GM18502 (cell line): ENCODE data around the gene SSR3.
A peak's percentile ranks its signal among the peaks of the same experiment; 100 is the strongest.

ENCODE experiments used
- ATAC-seq: cut with Tn5 transposase; IDR thresholded peaks from one replicate; pipeline ENCODE4 v1.9.1; 2021; ENCODE audit warnings: mild to moderate bottlenecking; ENCODE audit not compliant: unreplicated experiment, poor library complexity

Gene SSR3

GRCh38 chr3:156539802-156540201 lies 15.1 kb downstream of the SSR3 start:
- ATAC-seq = no peak

DNA sequence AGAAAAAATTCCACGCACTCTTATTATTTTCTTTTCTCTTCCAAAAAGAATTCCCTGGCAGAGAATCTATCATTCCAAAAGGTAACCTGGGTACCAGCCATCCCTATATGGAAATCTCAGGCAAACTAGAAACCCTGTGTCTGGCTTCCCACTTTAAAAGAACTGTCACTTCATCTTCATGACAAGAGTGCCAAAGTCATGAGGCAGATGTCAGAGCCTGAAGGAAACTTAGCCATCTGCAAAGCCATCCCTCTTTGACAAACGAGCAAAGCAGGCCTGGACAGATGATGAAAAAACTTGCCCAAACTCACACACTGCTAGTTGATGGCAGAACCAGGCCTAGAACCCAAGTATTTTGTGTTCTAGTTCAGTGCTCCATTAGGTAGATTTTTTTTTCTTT lies 15.9 kb downstream of the SSR3 start:
- no peak for ATAC-seq

DNA sequence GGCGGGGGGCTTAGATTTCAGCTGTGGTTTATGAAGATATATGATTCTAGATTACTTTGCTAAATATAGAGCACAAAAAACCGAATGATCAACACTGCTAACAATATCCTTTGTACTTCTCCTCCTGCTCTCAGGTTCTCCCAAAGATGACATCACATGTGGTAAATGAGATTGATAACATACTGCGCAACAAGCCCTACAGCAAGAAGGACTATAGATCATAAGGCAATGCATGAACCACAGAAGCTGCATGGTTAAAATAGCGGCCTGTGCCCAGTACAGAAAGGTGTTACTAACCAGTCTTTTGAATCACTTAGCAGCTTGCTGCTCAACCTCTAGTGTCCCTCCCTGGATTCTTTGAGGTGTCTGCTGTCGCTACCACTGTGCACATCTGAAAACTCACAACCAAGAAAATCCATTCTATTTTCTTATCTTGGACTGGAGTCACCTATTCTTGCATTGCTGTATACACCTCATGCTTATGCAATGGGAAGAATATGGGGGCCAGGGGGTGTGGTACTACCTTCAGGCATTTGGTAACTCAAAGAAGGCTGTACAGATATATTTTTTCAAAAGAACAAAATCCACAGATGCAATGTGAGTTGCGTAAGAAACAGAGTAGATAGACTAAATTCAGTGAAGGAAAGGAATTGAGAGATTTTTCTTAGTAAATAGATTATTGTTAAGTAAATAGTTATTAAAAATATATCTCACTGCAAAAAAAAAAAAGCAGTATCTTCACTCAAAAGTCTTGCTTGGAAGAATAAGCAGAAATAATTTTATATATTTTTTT lies 18.2 kb downstream of the SSR3 start:
- no peak for ATAC-seq

DNA sequence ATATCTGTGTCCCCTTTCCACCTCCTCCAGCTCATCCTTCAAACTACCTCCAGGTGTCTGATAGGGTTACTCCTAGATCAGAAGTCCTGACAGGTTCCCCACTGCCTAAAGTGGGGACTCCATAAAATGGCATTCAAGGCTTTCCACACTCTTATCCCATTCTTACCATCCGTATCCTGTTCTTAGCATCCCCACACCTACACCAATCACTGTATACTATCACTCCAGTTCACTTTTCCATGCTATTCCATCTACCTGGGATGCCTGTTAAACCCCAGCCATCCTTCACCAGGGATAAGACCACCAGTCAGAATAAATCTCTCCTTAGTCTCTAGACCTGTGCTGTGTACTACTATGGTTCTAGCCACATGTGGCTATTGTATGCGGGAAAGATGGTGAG lies 19.1 kb downstream of the SSR3 start:
- no peak for ATAC-seq

GRCh38 chr3:156535162-156535627 lies 19.7 kb downstream of the SSR3 start:
- ATAC-seq = no peak

DNA sequence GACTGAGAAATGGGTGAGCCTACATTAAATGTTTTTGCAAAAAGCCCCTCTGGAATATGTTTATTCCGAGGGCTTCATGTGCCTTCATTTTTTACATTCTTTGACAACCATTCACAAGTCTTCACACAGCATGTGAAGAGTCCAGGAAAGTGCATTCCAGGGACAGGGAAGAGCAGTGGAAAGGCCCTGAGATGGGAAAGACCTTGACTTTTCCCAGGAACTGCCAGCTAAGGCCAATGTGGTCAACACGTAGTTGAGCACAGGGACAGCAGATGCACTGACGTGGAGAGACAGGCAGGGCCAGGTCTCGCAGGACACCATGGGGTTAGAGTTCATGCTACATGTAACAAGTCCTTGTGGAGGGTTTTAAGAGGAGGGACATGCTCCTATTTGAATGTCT lies 21.7 kb downstream of the SSR3 start:
- ATAC-seq = no peak

DNA sequence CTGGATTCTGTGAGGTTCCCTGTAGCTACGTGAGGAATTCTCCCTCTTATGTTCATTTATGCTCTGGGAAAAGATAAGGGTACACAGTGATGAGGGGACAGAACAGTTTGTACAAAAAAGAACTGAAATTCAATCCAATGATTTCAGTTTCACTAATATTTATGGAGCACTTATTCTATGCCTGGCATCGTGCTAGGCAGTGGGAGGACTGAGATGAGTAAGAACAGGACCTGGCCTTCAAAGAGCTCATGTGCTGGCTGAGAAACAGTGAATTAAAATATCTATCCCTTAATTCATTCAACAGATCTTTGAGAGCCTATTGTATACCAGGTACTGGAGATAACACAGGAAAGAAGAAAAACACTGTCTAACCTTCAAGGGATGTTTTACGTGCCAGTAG lies 22.2 kb downstream of the SSR3 start:
- ATAC-seq = no peak

- ATAC-seq = no peak
These were observed 23.9 kb downstream of the SSR3 start for GRCh38 chr3:156530980-156531379.

- ATAC-seq = no peak
These were observed 27.9 kb downstream of the SSR3 start for GRCh38 chr3:156527060-156527459.

DNA sequence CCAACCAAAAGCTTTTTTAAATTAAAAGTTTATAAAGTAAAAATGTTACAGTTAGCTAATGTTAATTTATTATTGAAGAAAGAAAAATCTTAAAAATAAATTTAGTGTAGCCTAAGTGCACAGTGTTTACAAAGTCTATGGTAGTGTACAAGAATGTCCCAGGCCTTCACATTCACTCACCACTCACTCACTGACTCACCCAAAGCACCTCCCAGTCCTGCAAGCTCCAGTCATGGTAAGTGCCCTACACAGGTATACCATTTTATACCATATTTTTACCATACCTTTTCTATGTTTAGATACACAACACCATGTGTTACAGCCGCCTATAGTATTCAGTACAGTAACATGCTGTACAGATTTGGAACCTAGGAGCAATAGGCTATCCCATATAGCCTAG lies 29.1 kb downstream of the SSR3 start:
- no peak for ATAC-seq

- ATAC-seq = no peak
These were observed 32.2 kb downstream of the SSR3 start for GRCh38 chr3:156522673-156523072.

DNA sequence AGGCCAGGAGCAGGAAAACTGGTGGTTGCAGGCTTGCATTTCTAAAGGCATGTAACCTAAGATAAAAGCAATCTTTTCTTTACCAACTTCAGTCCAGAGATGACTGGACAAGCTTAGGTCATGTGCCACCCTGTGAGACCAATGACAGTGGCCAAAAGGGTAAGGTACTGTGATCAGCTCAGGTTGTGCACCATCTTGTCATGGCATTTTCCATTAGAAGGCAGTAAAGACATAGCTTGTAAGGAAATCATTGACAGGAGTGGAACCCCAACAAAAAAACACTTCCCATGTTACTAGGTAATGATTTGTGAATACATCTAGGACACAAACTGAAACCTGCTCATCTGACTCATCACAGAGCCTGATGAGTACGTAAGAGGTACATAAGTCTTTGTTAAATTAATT lies 35.2 kb downstream of the SSR3 start:
- peak; percentile 62 for ATAC-seq

DNA sequence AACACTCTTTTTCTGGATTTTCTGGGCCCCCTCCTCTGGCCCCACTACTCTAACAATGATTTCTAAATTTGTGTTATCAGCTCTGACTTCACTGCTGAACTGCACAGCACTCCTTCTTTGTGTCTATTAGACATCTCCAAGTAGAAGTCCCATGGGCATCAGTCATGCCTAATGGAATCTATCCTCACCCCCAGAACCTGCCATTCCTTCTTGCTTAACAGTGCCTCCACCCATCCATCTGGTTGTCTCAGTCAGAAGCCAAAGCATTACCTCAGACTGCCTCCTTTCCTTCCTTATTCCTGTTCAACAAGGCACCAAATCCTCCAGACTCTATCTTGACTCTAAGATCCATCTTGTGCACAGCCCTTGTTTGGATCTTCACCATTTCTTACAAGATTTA lies 36.2 kb downstream of the SSR3 start:
- ATAC-seq = no peak

DNA sequence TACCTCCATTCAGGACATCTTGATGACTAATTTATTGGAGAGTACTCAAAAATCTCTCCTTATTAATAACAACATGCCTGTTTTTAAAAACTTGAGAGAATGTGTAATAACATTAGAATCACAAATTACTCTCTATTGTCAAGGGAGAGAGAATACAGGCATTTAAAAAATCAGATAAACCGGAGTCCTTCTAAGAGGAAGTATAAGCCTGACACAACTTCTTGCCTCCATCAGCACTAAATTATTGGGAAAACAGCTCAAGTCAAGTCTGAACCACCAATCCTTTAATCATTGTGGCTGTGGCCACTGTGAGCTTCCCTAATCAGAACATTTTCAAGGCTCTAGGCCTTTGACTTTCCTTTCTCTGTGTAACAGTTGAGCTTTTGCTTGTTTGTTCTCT lies 38.0 kb downstream of the SSR3 start:
- no peak for ATAC-seq

GRCh38 chr3:156516284-156516683 lies 38.6 kb downstream of the SSR3 start:
- ATAC-seq = no peak

GRCh38 chr3:156513619-156514018 lies 41.3 kb downstream of the SSR3 start:
- no peak for ATAC-seq

DNA sequence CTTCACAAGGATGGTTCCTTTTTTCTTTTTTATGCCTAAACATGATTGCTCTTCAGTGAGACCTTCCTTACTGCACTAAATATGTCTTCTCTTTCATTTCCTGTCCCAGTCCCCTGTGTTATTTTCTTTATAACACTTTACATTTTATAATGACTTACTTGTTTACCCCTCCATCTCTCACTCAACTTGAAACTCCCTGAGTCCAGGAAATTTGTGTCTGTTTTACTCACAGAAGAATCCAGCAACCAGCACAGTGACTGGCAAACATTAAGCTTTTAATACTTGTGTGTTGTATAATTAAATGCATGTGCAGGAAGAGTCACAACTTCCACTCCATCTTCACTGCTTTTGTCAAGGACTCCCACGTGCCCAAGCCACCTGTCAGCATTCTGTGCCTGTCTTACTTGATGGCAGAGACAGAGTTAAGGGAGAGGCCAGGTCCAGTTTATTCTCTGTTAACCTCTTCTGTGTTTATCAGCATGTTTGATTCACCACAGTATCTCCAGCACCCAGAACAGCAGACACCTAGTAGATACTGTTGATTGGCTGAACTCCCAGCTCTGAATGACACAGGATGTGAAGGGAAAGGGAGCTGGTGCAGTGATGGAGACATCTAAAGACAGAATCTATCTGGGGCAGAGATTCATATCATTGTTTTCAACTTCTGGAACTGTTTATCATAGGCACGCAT lies 42.8 kb downstream of the SSR3 start:
- ATAC-seq = no peak

- peak; percentile 83 for ATAC-seq
These were observed 45.4 kb downstream of the SSR3 start for GRCh38 chr3:156509189-156510174.

- no peak for ATAC-seq
These were observed 47.6 kb downstream of the SSR3 start for GRCh38 chr3:156507285-156507684.

GRCh38 chr3:156498307-156498706 lies 56.6 kb downstream of the SSR3 start:
- ATAC-seq = no peak

- no peak for ATAC-seq
These were observed 57.6 kb downstream of the SSR3 start for GRCh38 chr3:156497326-156497725.
